Brain pericyte (primary cell): ENCODE results near the gene CGB5.
"Not testable (repeated sequence)": the region's sequence is repeated elsewhere in the genome, so short reads cannot be mapped to it uniquely, and the experiment has no call there.

Experiments
- DNase-seq: peaks from one replicate; pipeline ENCODE4 v3.0.0-alpha.2; 2012; ENCODE audit warnings: low read depth, low spot score

The CGB5 gene

GRCh38 chr19:49043548-49043947 lies at the start of gene CGB5:
Gene CGB5, plus strand, starts transcription at chr19:49043848. Its CDS starts 362 bp downstream, at chr19:49044210.
- not testable (repeated sequence) for DNase-seq

GRCh38 chr19:48994035-48994386 lies 49.6 kb upstream of the CGB5 start:
- no peak for DNase-seq

GRCh38 chr19:48997972-48998371 lies 45.7 kb upstream of the CGB5 start:
- DNase-seq: no peak

- no peak for DNase-seq
These were observed 43.9 kb upstream of the CGB5 start for GRCh38 chr19:48999481-49000325.

- DNase-seq: no peak
These were observed 39.5 kb upstream of the CGB5 start for GRCh38 chr19:49004133-49004532.

- no peak for DNase-seq
These were observed 38.6 kb upstream of the CGB5 start for GRCh38 chr19:49004964-49005614.

GRCh38 chr19:49006905-49007304 lies 36.7 kb upstream of the CGB5 start:
- DNase-seq: no peak

GRCh38 chr19:49009828-49010227 lies 33.8 kb upstream of the CGB5 start:
- DNase-seq: no peak

GRCh38 chr19:49010453-49010852 lies 33.2 kb upstream of the CGB5 start:
- DNase-seq: no peak

GRCh38 chr19:49011194-49011593 lies 32.5 kb upstream of the CGB5 start:
- DNase-seq: no peak

GRCh38 chr19:49014123-49014869 lies 29.4 kb upstream of the CGB5 start:
- no peak for DNase-seq

- no peak for DNase-seq
These were observed 28.8 kb upstream of the CGB5 start for GRCh38 chr19:49014870-49015255.

- DNase-seq: no peak
These were observed 27.4 kb upstream of the CGB5 start for GRCh38 chr19:49016067-49016839.

GRCh38 chr19:49017041-49017665 lies 26.5 kb upstream of the CGB5 start, which contains the start of gene LHB:
Gene LHB, minus strand, starts transcription at chr19:49017091. Its CDS starts 10 bp downstream, at chr19:49017081.
- DNase-seq: no peak

GRCh38 chr19:49017666-49018351 lies 25.8 kb upstream of the CGB5 start:
- no peak for DNase-seq

GRCh38 chr19:49018388-49019241 lies 25.0 kb upstream of the CGB5 start:
- DNase-seq: not testable (repeated sequence)

GRCh38 chr19:49019242-49019932 lies 24.3 kb upstream of the CGB5 start:
- DNase-seq: no peak

GRCh38 chr19:49020342-49020741 lies 23.3 kb upstream of the CGB5 start:
- no peak for DNase-seq
